ENCODE results near the gene DCAKD.

DNA sequence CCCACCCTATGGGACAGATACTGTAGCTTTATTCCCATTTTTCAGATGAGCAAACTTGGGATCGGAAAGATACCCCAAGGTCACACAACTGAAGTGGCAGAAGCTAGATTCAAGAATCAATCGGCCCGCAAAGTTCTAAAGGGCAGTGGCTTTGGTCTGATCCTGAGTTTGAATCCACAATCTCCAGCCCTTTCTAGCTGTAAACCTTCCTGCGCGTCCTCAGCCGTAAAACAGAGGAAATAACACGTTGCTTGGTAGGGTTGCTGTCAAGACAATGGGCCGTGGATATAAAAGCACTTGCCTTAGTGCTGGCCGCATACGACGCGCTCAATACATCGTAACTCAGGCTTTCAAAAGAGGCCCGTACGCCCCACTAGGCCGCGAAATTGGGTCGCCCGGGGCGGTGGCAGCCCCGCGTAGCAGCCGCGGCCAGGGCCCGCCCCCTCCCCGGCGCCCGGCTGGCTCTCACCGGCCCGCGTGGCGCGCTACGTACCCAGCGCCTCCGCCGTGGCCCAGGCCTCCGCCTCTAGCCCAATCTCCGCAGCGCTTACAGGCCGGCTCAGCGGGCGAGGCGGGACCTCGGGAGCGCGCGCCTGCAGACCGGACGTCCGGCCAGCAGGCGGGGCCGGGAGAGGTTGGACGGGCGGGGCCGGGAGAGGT is at the start of gene DCAKD:
- peak; percentile 83 for TF ChIP-seq POLR2A (IDR thresholded peaks at IDR 0.05; ENCODE audit: low read length)
- TF ChIP-seq GATA1 (IDR thresholded peaks at IDR 0.05; ENCODE audit: low read depth, low read length), result no peak

All from erythroblast (primary cell).